ENCODE results near the gene CLIC5. TPM values are rescaled to one million over a fixed set of nuclear protein-coding genes. Genes with fewer than 3 reads are reported as not detected.

Gene CLIC5
- total and polyA plus RNA-seq, 2 donors (not counting 1 experiment from before 2014, with no cell fraction given) = 0.96 to 0.97 TPM

- POLR2A ChIA-PET = no interaction called here
- ATAC-seq (ENCODE audit: low read depth) = no peak
- Histone ChIP-seq H3K4me2 (replicated peaks; ENCODE audit: low read depth, low read length, poor library complexity, severe bottlenecking) (no peak overlapping the region), H3K4me1 (ENCODE audit: control insufficient read depth in 2 of 2, insufficient read depth in 2 of 2, low read length in 2 of 2) (no peaks in the 10 kb centered on the region), H3K9ac (ENCODE audit: low read length) (no peak overlapping the region), H2AFZ (ENCODE audit: insufficient read depth, low read depth, low read length, poor library complexity, severe bottlenecking) (no peak overlapping the region), H3K36me3 (replicated peaks in 1 of 2; ENCODE audit: control extremely low read depth in 1 of 2, control insufficient read depth in 1 of 2, extremely low read depth in 1 of 2, insufficient read depth in 2 of 2, low read length in 1 of 2) (no peaks in the 10 kb centered on the region), H3K9me3 (ENCODE audit: control extremely low read depth in 1 of 3, control insufficient read depth in 2 of 3, insufficient read depth in 1 of 3, low read length in 2 of 3) (no peaks in the 10 kb centered on the region), H3K27ac (ENCODE audit: low read length in 2 of 2) (no peak overlapping the region), H3K27me3 (replicated peaks in 1 of 4; ENCODE audit: control extremely low read depth in 1 of 4, control insufficient read depth in 3 of 4, insufficient read depth in 4 of 4, low read length in 3 of 4) (no peaks in the 10 kb centered on the region), H3K4me3 (ENCODE audit: control extremely low read depth in 1 of 5, extremely low read depth in 1 of 5, insufficient read depth in 1 of 5, low read depth in 2 of 5, low read length in 4 of 5) (no peak overlapping the region), H4K20me1 (ENCODE audit: control insufficient read depth, insufficient read depth, low read length, poor library complexity, severe bottlenecking) (no peaks in the 10 kb centered on the region), H3K79me2 (ENCODE audit: control insufficient read depth, insufficient read depth, low read length) (no peaks in the 10 kb centered on the region)
- peaks cover 10% of the 10 kb centered on the region for H3K27me3 Mint-ChIP-seq
- CTCF ChIA-PET = no interaction called here
- no CpG with 5 or more reads among the region's 2 CpGs for WGBS (ENCODE audit: insufficient coverage)
- no peaks in the 10 kb centered on the region for H3K4me1 Mint-ChIP-seq
- TF ChIP-seq, protein P1, sequence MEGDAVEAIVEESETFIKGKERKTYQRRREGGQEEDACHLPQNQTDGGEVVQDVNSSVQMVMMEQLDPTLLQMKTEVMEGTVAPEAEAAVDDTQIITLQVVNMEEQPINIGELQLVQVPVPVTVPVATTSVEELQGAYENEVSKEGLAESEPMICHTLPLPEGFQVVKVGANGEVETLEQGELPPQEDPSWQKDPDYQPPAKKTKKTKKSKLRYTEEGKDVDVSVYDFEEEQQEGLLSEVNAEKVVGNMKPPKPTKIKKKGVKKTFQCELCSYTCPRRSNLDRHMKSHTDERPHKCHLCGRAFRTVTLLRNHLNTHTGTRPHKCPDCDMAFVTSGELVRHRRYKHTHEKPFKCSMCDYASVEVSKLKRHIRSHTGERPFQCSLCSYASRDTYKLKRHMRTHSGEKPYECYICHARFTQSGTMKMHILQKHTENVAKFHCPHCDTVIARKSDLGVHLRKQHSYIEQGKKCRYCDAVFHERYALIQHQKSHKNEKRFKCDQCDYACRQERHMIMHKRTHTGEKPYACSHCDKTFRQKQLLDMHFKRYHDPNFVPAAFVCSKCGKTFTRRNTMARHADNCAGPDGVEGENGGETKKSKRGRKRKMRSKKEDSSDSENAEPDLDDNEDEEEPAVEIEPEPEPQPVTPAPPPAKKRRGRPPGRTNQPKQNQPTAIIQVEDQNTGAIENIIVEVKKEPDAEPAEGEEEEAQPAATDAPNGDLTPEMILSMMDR (IDR thresholded peaks at IDR 0.05) = no peak
- no peak for TF ChIP-seq EZH2 (IDR thresholded peaks at IDR 0.05; ENCODE audit: borderline replicate concordance, insufficient read depth, low read depth, low read length, poor library complexity, severe bottlenecking)
- H3K27ac Mint-ChIP-seq = no peak overlapping the region
- DNase-seq = no peak
- H3K4me3 Mint-ChIP-seq = no peak overlapping the region
- intact Hi-C loops (cut with micrococcal nuclease) = no loop called here
- H3K9me3 Mint-ChIP-seq (ENCODE audit: insufficient read depth) = no peaks in the 10 kb centered on the region
Measured at GRCh38 chr6:45864651-45865050, 151.0 kb downstream of the CLIC5 start.

- no peak overlapping the region for H3K9ac ChIP-seq (ENCODE audit: low read length)
- Mint-ChIP-seq H3K27me3 (peaks cover 12% of the 10 kb centered on the region), H3K27ac (no peak overlapping the region), H3K4me1 (no peaks in the 10 kb centered on the region), H3K9me3 (ENCODE audit: insufficient read depth) (no peaks in the 10 kb centered on the region), H3K4me3 (no peak overlapping the region)
- no peak for DNase-seq
- intact Hi-C loops (cut with micrococcal nuclease) = no loop called here
- no peak overlapping the region for H3K27ac ChIP-seq (ENCODE audit: low read length in 2 of 2)
- 89% methylated on average over 3 of the region's 3 CpGs for WGBS (ENCODE audit: insufficient coverage)
- no peaks in the 10 kb centered on the region for H4K20me1 ChIP-seq (ENCODE audit: control insufficient read depth, insufficient read depth, low read length, poor library complexity, severe bottlenecking)
- TF ChIP-seq EZH2 (IDR thresholded peaks at IDR 0.05; ENCODE audit: borderline replicate concordance, insufficient read depth, low read depth, low read length, poor library complexity, severe bottlenecking) = no peak
- TF ChIP-seq, protein P1 (IDR thresholded peaks at IDR 0.05) = no peak
- no peaks in the 10 kb centered on the region for H3K4me1 ChIP-seq (ENCODE audit: control insufficient read depth in 2 of 2, insufficient read depth in 2 of 2, low read length in 2 of 2)
- H3K4me3 ChIP-seq (ENCODE audit: control extremely low read depth in 1 of 5, extremely low read depth in 1 of 5, insufficient read depth in 1 of 5, low read depth in 2 of 5, low read length in 4 of 5) = no peak overlapping the region
- no peaks in the 10 kb centered on the region for H3K36me3 ChIP-seq (replicated peaks in 1 of 2; ENCODE audit: control extremely low read depth in 1 of 2, control insufficient read depth in 1 of 2, extremely low read depth in 1 of 2, insufficient read depth in 2 of 2, low read length in 1 of 2)
- ChIA-PET POLR2A (no interaction called here), CTCF (no interaction called here)
- no peak overlapping the region for H2AFZ ChIP-seq (ENCODE audit: insufficient read depth, low read depth, low read length, poor library complexity, severe bottlenecking)
- ATAC-seq (ENCODE audit: low read depth) = no peak
- H3K4me2 ChIP-seq (replicated peaks; ENCODE audit: low read depth, low read length, poor library complexity, severe bottlenecking) = no peak overlapping the region
- H3K27me3 ChIP-seq (replicated peaks in 1 of 4; ENCODE audit: control extremely low read depth in 1 of 4, control insufficient read depth in 3 of 4, insufficient read depth in 4 of 4, low read length in 3 of 4) = peaks cover 0 to 8% (median 0%) of the 10 kb centered on the region in 4 experiments
- H3K9me3 ChIP-seq (ENCODE audit: control extremely low read depth in 1 of 3, control insufficient read depth in 2 of 3, insufficient read depth in 1 of 3, low read length in 2 of 3) = no peaks in the 10 kb centered on the region
- H3K79me2 ChIP-seq (ENCODE audit: control insufficient read depth, insufficient read depth, low read length) = no peaks in the 10 kb centered on the region
Measured at GRCh38 chr6:45858691-45859090, 157.0 kb downstream of the CLIC5 start.

Data from B cell (primary cell).